Measurements from ENCODE around the gene PP2D1. TPM values are rescaled to one million over a fixed set of nuclear protein-coding genes. Genes with fewer than 3 reads are reported as not detected.

The PP2D1 gene
- total RNA-seq, 1 experiment from 2014 or later: not detected

DNA sequence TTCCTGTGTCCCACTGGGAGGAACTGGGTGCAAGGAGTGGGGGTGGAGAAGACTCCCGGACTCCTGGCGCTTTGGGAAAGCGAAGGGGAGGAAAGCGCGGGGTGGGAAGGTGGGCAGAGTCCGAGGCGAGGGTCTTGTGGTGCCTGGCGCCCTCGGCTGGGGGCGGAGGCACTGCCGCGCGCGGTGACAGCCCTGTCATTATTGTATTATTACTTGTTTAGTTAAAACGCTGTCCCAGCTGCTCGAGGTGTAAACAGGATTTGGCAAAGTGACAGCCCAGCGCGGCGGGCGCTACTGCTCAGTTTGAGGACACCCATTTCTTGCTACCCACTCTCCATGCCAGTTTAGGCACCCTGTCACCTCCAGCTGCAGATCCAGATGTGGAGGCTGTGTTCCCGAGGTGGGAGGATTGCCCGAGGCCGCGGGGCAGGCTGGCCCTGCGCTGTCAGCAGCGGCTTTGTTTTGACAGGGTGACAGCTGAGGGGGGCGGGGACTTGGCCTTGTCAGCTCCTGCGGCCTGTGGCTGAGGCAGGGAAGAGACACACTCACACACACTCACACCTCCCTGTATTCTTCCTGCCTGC, 29.2 kb upstream of the PP2D1 start:
- Mint-ChIP-seq H3K9me3 (no peaks in the 10 kb centered on the region), H3K4me3 (peak overlapping the region; percentile 89), H3K36me3 (no peaks in the 10 kb centered on the region), H3K27me3 (ENCODE audit: low read depth) (peaks cover 20% of the 10 kb centered on the region), H3K4me1 (peaks cover 15% of the 10 kb centered on the region), H3K27ac (no peak overlapping the region)
- ChIA-PET CTCF (interaction anchor here (1.4 kb wide), 2 partner anchors 33 to 114 kb away, joined by 3 to 4 read pairs; no protein-coding TSS in a partner anchor), POLR2A (interaction anchor here (1.5 kb wide), 1 partner anchor 93 kb away, joined by 7 read pairs; no protein-coding TSS in a partner anchor)
- TF ChIP-seq NFYB (CRISPR knock-in tag; conservative IDR thresholded peaks at IDR 0.05; ENCODE audit: low read depth) (no peak), FOXK1 (CRISPR knock-in tag; IDR thresholded peaks at IDR 0.05) (peak; percentile 96; the same call in 1 of the 2 replicates), JAZF1 (CRISPR knock-in tag; IDR thresholded peaks at IDR 0.05) (no peak)
- TF ChIP-seq, protein P1, sequence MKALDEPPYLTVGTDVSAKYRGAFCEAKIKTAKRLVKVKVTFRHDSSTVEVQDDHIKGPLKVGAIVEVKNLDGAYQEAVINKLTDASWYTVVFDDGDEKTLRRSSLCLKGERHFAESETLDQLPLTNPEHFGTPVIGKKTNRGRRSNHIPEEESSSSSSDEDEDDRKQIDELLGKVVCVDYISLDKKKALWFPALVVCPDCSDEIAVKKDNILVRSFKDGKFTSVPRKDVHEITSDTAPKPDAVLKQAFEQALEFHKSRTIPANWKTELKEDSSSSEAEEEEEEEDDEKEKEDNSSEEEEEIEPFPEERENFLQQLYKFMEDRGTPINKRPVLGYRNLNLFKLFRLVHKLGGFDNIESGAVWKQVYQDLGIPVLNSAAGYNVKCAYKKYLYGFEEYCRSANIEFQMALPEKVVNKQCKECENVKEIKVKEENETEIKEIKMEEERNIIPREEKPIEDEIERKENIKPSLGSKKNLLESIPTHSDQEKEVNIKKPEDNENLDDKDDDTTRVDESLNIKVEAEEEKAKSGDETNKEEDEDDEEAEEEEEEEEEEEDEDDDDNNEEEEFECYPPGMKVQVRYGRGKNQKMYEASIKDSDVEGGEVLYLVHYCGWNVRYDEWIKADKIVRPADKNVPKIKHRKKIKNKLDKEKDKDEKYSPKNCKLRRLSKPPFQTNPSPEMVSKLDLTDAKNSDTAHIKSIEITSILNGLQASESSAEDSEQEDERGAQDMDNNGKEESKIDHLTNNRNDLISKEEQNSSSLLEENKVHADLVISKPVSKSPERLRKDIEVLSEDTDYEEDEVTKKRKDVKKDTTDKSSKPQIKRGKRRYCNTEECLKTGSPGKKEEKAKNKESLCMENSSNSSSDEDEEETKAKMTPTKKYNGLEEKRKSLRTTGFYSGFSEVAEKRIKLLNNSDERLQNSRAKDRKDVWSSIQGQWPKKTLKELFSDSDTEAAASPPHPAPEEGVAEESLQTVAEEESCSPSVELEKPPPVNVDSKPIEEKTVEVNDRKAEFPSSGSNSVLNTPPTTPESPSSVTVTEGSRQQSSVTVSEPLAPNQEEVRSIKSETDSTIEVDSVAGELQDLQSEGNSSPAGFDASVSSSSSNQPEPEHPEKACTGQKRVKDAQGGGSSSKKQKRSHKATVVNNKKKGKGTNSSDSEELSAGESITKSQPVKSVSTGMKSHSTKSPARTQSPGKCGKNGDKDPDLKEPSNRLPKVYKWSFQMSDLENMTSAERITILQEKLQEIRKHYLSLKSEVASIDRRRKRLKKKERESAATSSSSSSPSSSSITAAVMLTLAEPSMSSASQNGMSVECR (CRISPR knock-in tag; IDR thresholded peaks at IDR 0.05; ENCODE audit: borderline replicate concordance): peak; percentile 94; the same call in 1 of the 2 replicates
- DNase-seq (ENCODE audit: low spot score) (peak; percentile 76), ATAC-seq (peak; percentile 47)

DNA sequence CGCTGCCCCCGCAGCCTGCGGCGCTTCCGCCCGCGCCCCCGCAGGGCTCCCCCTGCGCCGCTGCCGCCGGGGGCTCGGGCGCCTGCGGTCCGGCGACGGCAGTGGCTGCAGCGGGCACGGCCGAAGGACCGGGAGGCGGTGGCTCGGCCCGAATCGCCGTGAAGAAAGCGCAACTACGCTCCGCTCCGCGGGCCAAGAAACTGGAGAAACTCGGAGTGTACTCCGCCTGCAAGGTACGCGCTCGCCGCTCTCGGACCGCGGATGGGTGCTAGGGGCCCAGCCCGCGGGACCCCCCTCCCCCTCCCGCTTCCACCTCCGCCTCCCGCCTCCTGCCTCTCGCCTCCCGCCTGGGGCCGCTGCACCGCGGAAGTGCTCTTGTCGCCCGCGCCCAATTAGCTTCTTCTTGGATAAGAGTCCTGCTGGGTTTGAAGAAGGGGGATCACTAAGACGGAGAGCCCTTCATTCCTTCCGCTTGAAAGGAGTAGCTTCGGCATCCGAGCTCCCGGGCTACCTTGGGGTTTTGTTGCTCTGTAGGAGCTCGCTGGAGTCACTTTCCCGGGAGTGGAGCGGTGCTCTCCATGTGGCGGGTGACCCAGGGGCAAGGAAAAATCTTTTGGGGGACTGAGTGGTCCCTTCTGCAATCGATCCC, 28.6 kb upstream of the PP2D1 start:
- DNase-seq (ENCODE audit: low spot score) (peak; percentile 65), ATAC-seq (peak; percentile 52)
- Mint-ChIP-seq H3K4me3 (peak overlapping the region; percentile 89), H3K27ac (no peak overlapping the region), H3K4me1 (peaks cover 15% of the 10 kb centered on the region), H3K9me3 (no peaks in the 10 kb centered on the region), H3K36me3 (no peaks in the 10 kb centered on the region), H3K27me3 (ENCODE audit: low read depth) (peaks cover 20% of the 10 kb centered on the region)
- ChIA-PET POLR2A (interaction anchor here (0.7 to 1.5 kb wide), 2 partner anchors 93 to 146 kb away, joined by 3 to 7 read pairs; no protein-coding TSS in a partner anchor), CTCF (interaction anchor here (0.5 to 1.4 kb wide), 5 partner anchors 11 to 154 kb away, joined by 3 to 7 read pairs (median 3); no protein-coding TSS in a partner anchor)
- TF ChIP-seq SMAD3 (CRISPR knock-in tag; IDR thresholded peaks at IDR 0.05; ENCODE audit: borderline replicate concordance): no peak
- TF ChIP-seq SP1 (CRISPR knock-in tag; conservative IDR thresholded peaks at IDR 0.05): 0 out of 2 replicates have a peak, but pooled peaks have one; percentile 32
- no peak for TF ChIP-seq ZBTB43 (CRISPR knock-in tag; IDR thresholded peaks at IDR 0.05)
- TF ChIP-seq, protein P2, sequence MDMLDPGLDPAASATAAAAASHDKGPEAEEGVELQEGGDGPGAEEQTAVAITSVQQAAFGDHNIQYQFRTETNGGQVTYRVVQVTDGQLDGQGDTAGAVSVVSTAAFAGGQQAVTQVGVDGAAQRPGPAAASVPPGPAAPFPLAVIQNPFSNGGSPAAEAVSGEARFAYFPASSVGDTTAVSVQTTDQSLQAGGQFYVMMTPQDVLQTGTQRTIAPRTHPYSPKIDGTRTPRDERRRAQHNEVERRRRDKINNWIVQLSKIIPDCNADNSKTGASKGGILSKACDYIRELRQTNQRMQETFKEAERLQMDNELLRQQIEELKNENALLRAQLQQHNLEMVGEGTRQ (CRISPR knock-in tag; IDR thresholded peaks at IDR 0.05): no peak

- TF ChIP-seq ZNF416 (CRISPR knock-in tag; IDR thresholded peaks at IDR 0.05) (peak; percentile 65; the same call in 1 of the 2 replicates), ZNF423 (CRISPR knock-in tag; IDR thresholded peaks at IDR 0.05) (peak; percentile 80), HMGXB4 (CRISPR knock-in tag; IDR thresholded peaks at IDR 0.05) (peak; percentile 34; the same call in 1 of the 2 replicates), TEAD4 (CRISPR knock-in tag; IDR thresholded peaks at IDR 0.05) (no peak)
- Mint-ChIP-seq H3K9me3 (no peaks in the 10 kb centered on the region), H3K4me3 (peak within 1 kb of the TSS; percentile 89), H3K36me3 (no peaks in the 10 kb centered on the region), H3K4me1 (peaks cover 15% of the 10 kb centered on the region), H3K27ac (no peak within 1 kb of the TSS), H3K27me3 (ENCODE audit: low read depth) (peaks cover 20% of the 10 kb centered on the region)
- ChIA-PET POLR2A (interaction anchor here (0.7 to 1.5 kb wide), 2 partner anchors 92 to 147 kb away, joined by 3 to 7 read pairs; no protein-coding TSS in a partner anchor), CTCF (interaction anchor here (0.5 to 1.0 kb wide), 3 partner anchors 10 to 153 kb away, joined by 3 to 7 read pairs (median 3); no protein-coding TSS in a partner anchor)
- ATAC-seq: peak; percentile 73
- peak; percentile 61 for DNase-seq (ENCODE audit: low spot score)
Measured at GRCh38 chr3:20039765-20040547, 27.9 kb upstream of the PP2D1 start, which contains the start of gene KAT2B. Gene KAT2B (plus strand): TSS chr3:20040446. CDS start chr3:20040478, 32 bp downstream.

Measured in WTC11 (cell line).